Nephron (organoid): ENCODE data around the gene MEA1.

Experiments used
- H3K27ac Mint-ChIP-seq, 3 experiments: 2 replicates each; pipeline ENCODE4 v1.8.0; 2020; ENCODE audit warnings: mixed read lengths in 3 of 3, mild to moderate bottlenecking in 2 of 3, moderate library complexity in 1 of 3
- H3K27me3 Mint-ChIP-seq: 2 replicates; pipeline ENCODE4 v1.8.0; 2021; ENCODE audit warnings: low read depth, mild to moderate bottlenecking, moderate library complexity, mixed read lengths
- H3K36me3 Mint-ChIP-seq: 2 replicates; pipeline ENCODE4 v1.8.0; 2020; ENCODE audit warnings: low read depth, mixed read lengths
- H3K4me1 Mint-ChIP-seq: 2 replicates; pipeline ENCODE4 v1.8.0; 2020; ENCODE audit warnings: mixed read lengths
- H3K4me3 Mint-ChIP-seq, 3 experiments: 2 replicates each; pipeline ENCODE4 v1.8.0; 2020; ENCODE audit warnings: mild to moderate bottlenecking in 3 of 3, mixed read lengths in 3 of 3, moderate library complexity in 2 of 3
- H3K9me3 Mint-ChIP-seq: 2 replicates; pipeline ENCODE4 v1.8.0; 2020; ENCODE audit warnings: mixed read lengths
- TF ChIP-seq, protein P1 (sequence below), 3 experiments: fragments of 200-600 bp; sonication (generic); IDR thresholded peaks; one replicate each; pipeline ENCODE4 v1.5.0; 2021; ENCODE audit warnings: antibody characterized with exemption in 3 of 3; ENCODE audit not compliant: unreplicated experiment in 3 of 3

The MEA1 gene

DNA sequence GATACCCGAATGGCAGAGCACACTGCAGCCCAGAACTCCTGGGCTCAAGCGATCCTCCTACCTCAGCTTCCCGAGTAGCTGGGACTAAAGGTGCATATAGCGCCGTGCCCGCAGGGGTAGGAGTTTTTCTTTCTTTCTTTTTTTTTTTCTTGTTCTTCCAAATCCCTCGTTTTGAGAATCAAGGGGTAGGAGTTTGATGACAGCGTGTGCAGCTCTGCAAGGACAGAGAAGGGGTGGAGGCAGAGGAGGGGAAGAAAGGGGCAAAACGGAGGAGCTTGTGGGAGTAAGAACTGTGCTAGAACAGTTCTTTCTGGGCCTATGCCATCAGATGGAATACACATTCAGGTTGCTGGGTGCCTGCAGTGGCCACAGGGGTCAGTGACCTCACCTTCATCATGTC lies 23.0 kb upstream of the MEA1 start:
- TF ChIP-seq, protein P1, sequence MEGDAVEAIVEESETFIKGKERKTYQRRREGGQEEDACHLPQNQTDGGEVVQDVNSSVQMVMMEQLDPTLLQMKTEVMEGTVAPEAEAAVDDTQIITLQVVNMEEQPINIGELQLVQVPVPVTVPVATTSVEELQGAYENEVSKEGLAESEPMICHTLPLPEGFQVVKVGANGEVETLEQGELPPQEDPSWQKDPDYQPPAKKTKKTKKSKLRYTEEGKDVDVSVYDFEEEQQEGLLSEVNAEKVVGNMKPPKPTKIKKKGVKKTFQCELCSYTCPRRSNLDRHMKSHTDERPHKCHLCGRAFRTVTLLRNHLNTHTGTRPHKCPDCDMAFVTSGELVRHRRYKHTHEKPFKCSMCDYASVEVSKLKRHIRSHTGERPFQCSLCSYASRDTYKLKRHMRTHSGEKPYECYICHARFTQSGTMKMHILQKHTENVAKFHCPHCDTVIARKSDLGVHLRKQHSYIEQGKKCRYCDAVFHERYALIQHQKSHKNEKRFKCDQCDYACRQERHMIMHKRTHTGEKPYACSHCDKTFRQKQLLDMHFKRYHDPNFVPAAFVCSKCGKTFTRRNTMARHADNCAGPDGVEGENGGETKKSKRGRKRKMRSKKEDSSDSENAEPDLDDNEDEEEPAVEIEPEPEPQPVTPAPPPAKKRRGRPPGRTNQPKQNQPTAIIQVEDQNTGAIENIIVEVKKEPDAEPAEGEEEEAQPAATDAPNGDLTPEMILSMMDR (IDR thresholded peaks at IDR 0.05; ENCODE audit: unreplicated experiment in 3 of 3) = no peak
- Mint-ChIP-seq H3K4me1 (no peaks in the 10 kb centered on the region), H3K27me3 (no peaks in the 10 kb centered on the region), H3K9me3 (no peaks in the 10 kb centered on the region), H3K27ac (no peak overlapping the region), H3K4me3 (no peak overlapping the region), H3K36me3 (peaks cover 75% of the 10 kb centered on the region)

DNA sequence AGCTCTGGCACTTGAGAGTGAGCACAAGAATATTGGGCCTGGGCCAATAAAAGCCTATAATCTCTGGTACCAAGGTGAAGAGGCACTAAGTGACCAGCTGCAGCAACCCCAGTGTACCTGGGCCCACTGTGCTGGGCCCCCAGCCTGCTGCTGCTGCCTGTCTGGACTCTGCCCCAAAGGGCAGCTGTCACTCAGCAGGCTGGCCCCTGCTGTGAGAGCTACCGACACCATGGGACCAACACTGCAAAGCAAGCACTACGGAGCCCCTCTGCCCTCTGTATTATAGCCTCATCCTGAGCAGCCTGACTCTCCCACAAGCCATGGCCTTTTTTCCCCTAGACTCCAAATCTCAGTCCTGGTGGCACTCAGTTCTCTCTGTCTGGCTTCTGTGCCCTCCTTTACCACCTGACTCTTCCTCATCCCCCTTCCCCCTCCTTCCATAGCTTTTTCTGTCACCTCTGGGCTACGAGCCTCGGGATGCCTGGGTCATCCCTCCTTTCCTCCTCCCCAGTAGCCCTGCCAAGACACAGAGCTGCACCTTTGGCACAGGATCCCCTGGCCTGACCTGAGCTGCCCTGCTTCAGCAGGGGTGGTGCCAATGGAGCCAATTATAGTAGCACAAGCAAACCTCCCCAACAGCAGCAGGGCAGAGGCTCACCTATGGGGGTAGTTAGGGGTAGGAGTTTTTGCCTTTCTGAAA lies 21.9 kb upstream of the MEA1 start:
- H3K36me3 Mint-ChIP-seq = peaks cover 75% of the 10 kb centered on the region
- no peaks in the 10 kb centered on the region for H3K9me3 Mint-ChIP-seq
- H3K27me3 Mint-ChIP-seq = no peaks in the 10 kb centered on the region
- no peak overlapping the region for H3K4me3 Mint-ChIP-seq
- TF ChIP-seq, protein P1 (IDR thresholded peaks at IDR 0.05; ENCODE audit: unreplicated experiment in 3 of 3) = no peak
- H3K4me1 Mint-ChIP-seq = no peaks in the 10 kb centered on the region
- H3K27ac Mint-ChIP-seq = peak overlapping the region in 1 of 3 experiments; percentile 23

DNA sequence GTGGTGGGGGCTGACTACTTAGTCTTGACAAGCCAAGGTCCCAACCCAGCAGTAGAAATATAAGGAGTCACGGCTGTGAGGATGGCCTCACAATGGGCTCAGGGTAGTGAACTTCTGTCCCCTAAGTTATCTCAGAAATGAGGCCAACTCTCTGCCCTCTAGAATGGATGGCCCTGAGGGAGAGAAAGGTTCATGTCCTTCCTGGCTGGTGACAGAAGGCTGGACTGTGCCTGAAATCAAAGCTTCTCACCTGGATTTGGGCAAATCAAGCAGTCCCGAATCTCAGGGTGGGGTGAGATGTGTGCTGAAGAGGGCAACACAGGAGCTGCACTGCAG lies 20.4 kb upstream of the MEA1 start:
- Mint-ChIP-seq H3K4me3 (no peak overlapping the region), H3K4me1 (no peaks in the 10 kb centered on the region), H3K27me3 (no peaks in the 10 kb centered on the region), H3K27ac (no peak overlapping the region), H3K36me3 (peaks cover 76% of the 10 kb centered on the region), H3K9me3 (no peaks in the 10 kb centered on the region)
- TF ChIP-seq, protein P1 (IDR thresholded peaks at IDR 0.05; ENCODE audit: unreplicated experiment in 3 of 3) = no peak

DNA sequence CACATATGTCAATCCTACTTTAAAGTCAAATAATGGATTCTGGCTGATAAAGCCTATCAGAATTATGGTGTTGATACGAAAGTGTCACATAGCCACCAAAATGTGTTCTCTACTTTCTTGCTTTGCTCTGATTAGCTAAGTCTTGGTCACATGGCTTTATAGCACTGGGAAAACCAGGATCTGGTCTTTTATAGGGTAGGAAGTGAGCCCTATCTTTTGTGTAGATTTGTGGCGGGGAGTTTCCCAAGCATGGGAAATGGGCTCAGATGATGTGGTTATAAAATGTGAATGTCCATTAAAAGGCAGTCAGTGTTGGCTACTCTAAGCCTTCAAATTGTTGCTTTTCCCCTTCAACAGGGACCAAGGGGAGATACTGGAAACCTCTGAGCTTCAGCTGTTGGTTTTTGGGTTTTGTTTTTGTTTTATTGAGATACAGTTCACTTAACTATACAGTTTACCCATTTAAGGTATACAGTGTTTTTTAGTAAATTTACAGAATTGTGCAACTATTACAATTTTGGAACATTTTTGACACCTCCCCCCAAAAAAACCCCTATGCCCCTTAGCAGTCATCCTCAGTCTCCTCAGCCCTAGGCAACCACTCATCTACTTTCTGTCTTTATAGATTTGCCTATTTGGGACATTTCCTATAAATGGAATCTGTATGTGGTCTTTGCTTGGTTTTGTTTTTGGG lies 19.9 kb upstream of the MEA1 start:
- Mint-ChIP-seq H3K4me3 (no peak overlapping the region), H3K27ac (no peak overlapping the region), H3K27me3 (no peaks in the 10 kb centered on the region), H3K4me1 (no peaks in the 10 kb centered on the region), H3K36me3 (peaks cover 76% of the 10 kb centered on the region), H3K9me3 (no peaks in the 10 kb centered on the region)
- TF ChIP-seq, protein P1 (IDR thresholded peaks at IDR 0.05; ENCODE audit: unreplicated experiment in 3 of 3) = no peak

DNA sequence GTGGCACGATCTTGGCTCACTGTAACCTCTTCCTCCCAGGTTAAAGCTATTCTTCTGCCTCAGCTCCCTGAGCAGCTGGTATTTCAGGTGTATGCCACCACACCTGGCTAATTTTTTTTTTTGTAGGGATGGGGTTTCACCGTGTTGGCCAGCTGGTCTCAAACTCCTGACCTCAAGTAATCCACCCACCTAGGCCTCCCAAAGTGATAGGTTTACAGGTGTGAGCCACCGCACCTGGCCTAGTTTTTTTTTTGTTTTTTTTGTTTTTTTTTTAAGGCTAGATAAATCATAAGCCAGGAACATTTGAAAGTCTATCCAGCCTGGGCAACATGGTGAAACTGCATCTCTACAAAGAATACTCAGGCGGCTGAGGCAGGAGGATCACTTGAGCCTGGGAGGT lies 18.6 kb upstream of the MEA1 start:
- TF ChIP-seq, protein P1 (IDR thresholded peaks at IDR 0.05; ENCODE audit: unreplicated experiment in 3 of 3) = no peak
- Mint-ChIP-seq H3K27me3 (no peaks in the 10 kb centered on the region), H3K4me3 (no peak overlapping the region), H3K36me3 (peaks cover 76% of the 10 kb centered on the region), H3K9me3 (no peaks in the 10 kb centered on the region), H3K4me1 (no peaks in the 10 kb centered on the region), H3K27ac (no peak overlapping the region)

DNA sequence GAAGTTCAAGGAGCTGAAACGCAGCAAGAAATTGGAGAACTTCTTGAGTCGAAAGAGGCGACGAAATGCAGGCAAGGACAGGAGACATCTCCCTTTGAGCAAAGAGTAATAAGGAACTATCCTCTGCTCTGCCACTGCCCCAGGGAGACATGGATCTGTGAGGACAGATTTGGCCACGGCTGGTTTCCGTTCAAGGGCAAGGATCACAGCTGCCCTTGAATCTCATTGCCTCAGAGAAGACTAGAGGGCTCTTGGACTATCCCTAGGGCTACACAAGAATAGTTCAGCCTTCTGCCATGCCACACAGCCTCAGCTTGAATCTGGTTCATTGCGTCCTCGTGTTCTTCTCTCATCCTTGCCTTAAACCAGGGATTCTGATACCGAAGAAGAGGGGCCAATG lies 15.4 kb upstream of the MEA1 start:
- H3K4me1 Mint-ChIP-seq = no peaks in the 10 kb centered on the region
- TF ChIP-seq, protein P1 (IDR thresholded peaks at IDR 0.05; ENCODE audit: unreplicated experiment in 3 of 3) = no peak
- H3K4me3 Mint-ChIP-seq = no peak overlapping the region
- H3K9me3 Mint-ChIP-seq = no peaks in the 10 kb centered on the region
- no peaks in the 10 kb centered on the region for H3K27me3 Mint-ChIP-seq
- peaks cover 78% of the 10 kb centered on the region for H3K36me3 Mint-ChIP-seq
- no peak overlapping the region for H3K27ac Mint-ChIP-seq
